ENCODE results near the gene SP4.

SP4 gene

DNA sequence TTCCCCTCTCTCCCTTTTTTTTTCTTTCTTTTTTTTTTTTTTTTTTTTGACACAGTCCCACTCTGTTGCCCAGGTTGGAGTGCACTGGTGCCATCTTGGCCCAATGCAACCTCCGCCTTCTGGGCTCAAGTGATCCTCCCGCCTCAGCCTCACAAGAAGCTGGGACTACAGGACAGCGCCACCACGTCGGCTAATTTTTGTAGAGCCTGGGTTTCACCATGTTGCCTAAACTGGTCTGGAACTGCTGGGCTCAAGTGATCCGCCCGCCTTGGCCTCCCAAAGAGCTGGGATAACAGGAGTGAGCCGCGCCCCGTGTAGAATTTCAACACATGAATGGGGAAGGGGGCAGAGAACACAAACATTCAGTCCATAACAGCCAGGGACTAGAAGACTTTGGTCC lies 2.6 kb upstream of the SP4 start:
- TF ChIP-seq JUND (IDR thresholded peaks at IDR 0.05; ENCODE audit: low read depth), result no peak
- in situ Hi-C loops (cut with HindIII; ENCODE audit: low pct_unique_long_range_greater_than_20kb, low sequenced_read_pairs), result no loop called here
- DNase-seq (ENCODE audit: low read depth in 1 of 2, low spot score in 1 of 2), result no peak

GRCh38 chr7:21426286-21427181 lies 1.3 kb upstream of the SP4 start:
- DNase-seq (ENCODE audit: low read depth in 1 of 2, low spot score in 1 of 2), result peak in 1 of 2 experiments; percentile 4
- in situ Hi-C loops (cut with HindIII; ENCODE audit: low pct_unique_long_range_greater_than_20kb, low sequenced_read_pairs), result no loop called here

GRCh38 chr7:21427182-21427870 lies 557 bp upstream of the SP4 start:
- no peak for TF ChIP-seq JUND (IDR thresholded peaks at IDR 0.05; ENCODE audit: low read depth)
- in situ Hi-C loops (cut with HindIII; ENCODE audit: low pct_unique_long_range_greater_than_20kb, low sequenced_read_pairs), result no loop called here
- DNase-seq (ENCODE audit: low read depth in 1 of 2, low spot score in 1 of 2), result peak; percentile 98 to 100

More at GRCh38 chr7:21426286-21427181, 1.3 kb upstream of the SP4 start:
- TF ChIP-seq JUND (IDR thresholded peaks at IDR 0.05; ENCODE audit: low read depth), result no peak

DNA sequence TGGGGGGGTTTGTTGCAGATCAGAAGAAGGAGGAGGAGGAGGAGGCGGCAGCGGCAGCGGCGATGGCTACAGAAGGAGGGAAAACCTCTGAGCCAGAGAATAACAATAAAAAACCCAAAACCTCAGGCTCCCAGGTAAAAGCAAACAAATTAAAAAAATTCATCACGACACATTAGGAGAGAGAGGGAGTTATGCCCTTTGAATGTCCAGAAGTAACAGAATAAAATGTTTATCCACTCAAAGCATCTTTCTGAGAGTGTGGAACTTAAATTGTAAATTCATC lies 717 bp downstream of the SP4 start:
- DNase-seq (ENCODE audit: low read depth in 1 of 2, low spot score in 1 of 2), result no peak
- in situ Hi-C loops (cut with HindIII; ENCODE audit: low pct_unique_long_range_greater_than_20kb, low sequenced_read_pairs), result no loop called here
- no peak for TF ChIP-seq JUND (IDR thresholded peaks at IDR 0.05; ENCODE audit: low read depth)

- no peak for DNase-seq (ENCODE audit: low read depth in 1 of 2, low spot score in 1 of 2)
- in situ Hi-C loops (cut with HindIII; ENCODE audit: low pct_unique_long_range_greater_than_20kb, low sequenced_read_pairs), result no loop called here
- no peak for TF ChIP-seq JUND (IDR thresholded peaks at IDR 0.05; ENCODE audit: low read depth)
Observed at GRCh38 chr7:21429021-21429420, 1.1 kb downstream of the SP4 start.

GRCh38 chr7:21429786-21430574 lies 2.1 kb downstream of the SP4 start:
- in situ Hi-C loops (cut with HindIII; ENCODE audit: low pct_unique_long_range_greater_than_20kb, low sequenced_read_pairs), result no loop called here
- TF ChIP-seq JUND (IDR thresholded peaks at IDR 0.05; ENCODE audit: low read depth), result no peak
- DNase-seq (ENCODE audit: low read depth in 1 of 2, low spot score in 1 of 2), result no peak

DNA sequence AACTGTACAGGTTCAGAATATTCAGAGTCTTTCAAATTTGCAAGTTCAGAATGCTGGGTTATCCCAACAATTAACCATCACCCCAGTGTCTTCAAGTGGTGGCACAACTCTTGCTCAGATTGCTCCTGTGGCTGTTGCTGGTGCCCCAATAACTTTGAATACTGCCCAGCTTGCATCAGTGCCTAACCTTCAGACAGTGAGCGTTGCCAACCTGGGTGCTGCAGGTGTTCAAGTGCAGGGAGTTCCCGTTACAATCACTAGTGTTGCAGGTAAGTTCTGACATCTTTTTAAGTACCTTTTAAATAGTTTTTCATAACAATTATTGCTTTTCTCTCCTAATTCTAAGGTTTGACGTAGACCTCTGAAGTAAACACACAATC lies 2.7 kb downstream of the SP4 start:
- DNase-seq (ENCODE audit: low read depth in 1 of 2, low spot score in 1 of 2), result no peak
- in situ Hi-C loops (cut with HindIII; ENCODE audit: low pct_unique_long_range_greater_than_20kb, low sequenced_read_pairs), result no loop called here
- TF ChIP-seq JUND (IDR thresholded peaks at IDR 0.05; ENCODE audit: low read depth), result no peak

- in situ Hi-C loops (cut with HindIII; ENCODE audit: low pct_unique_long_range_greater_than_20kb, low sequenced_read_pairs), result no loop called here
- no peak for DNase-seq (ENCODE audit: low read depth in 1 of 2, low spot score in 1 of 2)
- no peak for TF ChIP-seq JUND (IDR thresholded peaks at IDR 0.05; ENCODE audit: low read depth)
Observed at GRCh38 chr7:21443149-21443841, 15.4 kb downstream of the SP4 start.

DNA sequence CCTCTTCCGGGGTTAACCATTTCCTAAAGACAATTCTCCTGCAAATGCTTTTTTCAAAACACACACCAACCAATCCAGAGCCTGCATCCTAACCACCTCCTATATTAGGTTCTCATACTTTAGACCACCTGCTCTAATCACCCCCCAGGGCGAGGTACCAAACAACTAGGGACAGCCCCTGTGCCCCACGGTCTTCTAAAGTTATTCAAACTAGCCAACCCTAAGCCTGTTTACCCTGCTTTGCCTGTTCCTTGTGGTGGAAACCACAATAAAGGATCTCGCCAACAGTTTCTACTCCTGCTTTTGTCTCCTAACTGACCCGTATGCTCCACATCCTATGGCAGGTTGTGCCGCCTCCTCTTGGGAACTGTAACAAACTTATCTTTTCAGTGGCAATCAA lies 21.1 kb downstream of the SP4 start:
- in situ Hi-C loops (cut with HindIII; ENCODE audit: low pct_unique_long_range_greater_than_20kb, low sequenced_read_pairs), result no loop called here
- TF ChIP-seq JUND (IDR thresholded peaks at IDR 0.05; ENCODE audit: low read depth), result no peak
- DNase-seq (ENCODE audit: low read depth in 1 of 2, low spot score in 1 of 2), result peak in 1 of 2 experiments; percentile 35

DNA sequence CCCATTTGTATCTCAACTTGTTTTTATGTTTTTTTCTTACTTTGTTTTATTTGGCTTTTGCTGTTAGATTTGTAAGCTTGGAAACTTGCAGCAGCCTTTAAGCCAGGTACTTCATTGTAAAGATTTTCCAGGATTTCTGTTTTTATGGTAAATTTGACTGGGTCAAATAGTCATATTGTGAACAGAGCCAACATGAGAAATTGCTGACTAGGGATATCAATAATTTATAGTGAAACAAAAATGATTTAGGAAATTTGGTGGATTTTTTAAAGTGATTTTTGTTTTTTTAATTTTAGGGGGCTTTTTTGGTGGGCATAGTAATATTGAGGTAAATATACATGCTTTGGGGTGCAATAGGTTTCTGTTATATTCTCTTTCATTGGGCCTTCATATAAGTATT lies 22.2 kb downstream of the SP4 start:
- DNase-seq (ENCODE audit: low read depth in 1 of 2, low spot score in 1 of 2), result no peak
- no peak for TF ChIP-seq JUND (IDR thresholded peaks at IDR 0.05; ENCODE audit: low read depth)

DNA sequence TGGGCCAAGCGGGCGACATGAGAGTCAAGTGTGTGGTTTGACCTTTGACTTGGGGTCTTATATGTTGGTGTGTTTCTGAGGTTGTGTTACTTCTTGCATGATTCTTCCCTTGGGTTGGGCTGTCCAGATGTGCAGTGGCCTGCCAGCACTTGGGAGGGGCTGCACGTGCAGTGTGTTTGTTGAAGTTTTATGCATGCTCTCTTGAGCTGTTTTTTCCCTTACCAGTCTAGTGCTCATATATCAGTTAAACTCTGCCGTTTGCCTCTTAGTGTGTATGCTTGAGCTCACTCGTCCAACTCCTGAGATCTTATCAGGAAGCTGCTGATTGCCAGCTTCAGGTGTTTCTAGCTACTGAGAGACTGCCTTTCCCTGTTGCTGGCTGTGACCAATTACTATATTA lies 23.1 kb downstream of the SP4 start:
- peak in 1 of 2 experiments; percentile 12 for DNase-seq (ENCODE audit: low read depth in 1 of 2, low spot score in 1 of 2)
- TF ChIP-seq JUND (IDR thresholded peaks at IDR 0.05; ENCODE audit: low read depth), result no peak
- in situ Hi-C loops (cut with HindIII; ENCODE audit: low pct_unique_long_range_greater_than_20kb, low sequenced_read_pairs), result no loop called here

More for the DNA sequence above, 22.2 kb downstream of the SP4 start:
- in situ Hi-C loops (cut with HindIII; ENCODE audit: low pct_unique_long_range_greater_than_20kb, low sequenced_read_pairs), result no loop called here

- in situ Hi-C loops (cut with HindIII; ENCODE audit: low pct_unique_long_range_greater_than_20kb, low sequenced_read_pairs), result no loop called here
- TF ChIP-seq JUND (IDR thresholded peaks at IDR 0.05; ENCODE audit: low read depth), result no peak
- peak in 1 of 2 experiments; percentile 13 for DNase-seq (ENCODE audit: low read depth in 1 of 2, low spot score in 1 of 2)
Observed at GRCh38 chr7:21454182-21454581, 26.3 kb downstream of the SP4 start.
